Left hindlimb (tissue), 1 donor: ENCODE results near the gene DDIT4.
"Not testable (repeated sequence)": the region's sequence is repeated elsewhere in the genome, so short reads cannot be mapped to it uniquely, and the experiment has no call there.

Experiments
- DNase-seq: peaks from one replicate; pipeline ENCODE4 v3.0.0-alpha.2; 2018

Gene DDIT4

DNA sequence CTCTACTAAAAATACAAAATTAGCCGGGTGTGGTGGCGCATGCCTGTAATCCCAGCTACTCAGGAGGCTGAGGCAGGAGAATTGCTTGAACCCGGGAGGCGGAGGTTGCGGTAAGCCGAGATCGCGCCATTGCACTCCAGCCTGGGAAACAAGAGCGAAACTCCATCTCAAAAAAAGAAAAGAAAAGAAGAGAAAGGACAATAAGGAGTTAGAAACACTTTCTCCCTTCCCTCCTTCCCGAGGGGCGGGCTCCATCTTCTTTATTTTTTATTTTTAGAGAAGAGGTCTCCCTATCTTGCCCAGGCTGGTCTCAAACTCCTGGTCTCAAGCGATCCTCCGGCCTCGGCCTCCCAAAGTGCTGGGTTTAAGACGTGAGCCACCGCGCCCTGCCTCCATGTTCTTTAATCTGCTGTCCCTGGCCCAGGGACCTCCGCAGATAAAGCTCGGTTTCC, 23.1 kb downstream of the DDIT4 start:
- DNase-seq: not testable (repeated sequence)

DNA sequence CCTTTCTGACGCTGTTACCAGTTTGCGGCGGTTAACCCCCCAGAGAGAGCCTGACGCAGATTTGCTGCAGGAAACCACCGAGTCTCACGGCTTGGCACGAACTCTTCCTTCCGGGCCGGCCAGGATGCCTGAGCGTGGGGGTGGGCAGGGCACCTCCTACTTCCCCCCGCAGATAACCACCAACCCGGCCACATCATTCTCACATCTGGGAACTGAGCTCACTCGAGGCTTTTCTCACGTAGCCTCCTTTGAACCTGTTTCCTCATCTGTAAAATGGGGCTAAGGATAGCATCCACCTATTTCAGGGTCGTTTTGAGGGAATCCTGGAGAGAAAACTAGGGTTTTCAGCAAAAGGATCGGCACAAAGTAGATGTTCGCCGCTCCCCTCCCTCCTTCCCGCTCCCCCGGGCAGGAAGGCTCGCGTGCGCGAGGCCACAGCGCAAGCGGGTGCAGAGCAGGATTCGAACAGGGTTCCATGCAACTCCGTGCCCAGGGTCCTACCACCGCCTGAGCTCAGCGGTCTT, 23.6 kb downstream of the DDIT4 start:
- peak; percentile 78 for DNase-seq

DNA sequence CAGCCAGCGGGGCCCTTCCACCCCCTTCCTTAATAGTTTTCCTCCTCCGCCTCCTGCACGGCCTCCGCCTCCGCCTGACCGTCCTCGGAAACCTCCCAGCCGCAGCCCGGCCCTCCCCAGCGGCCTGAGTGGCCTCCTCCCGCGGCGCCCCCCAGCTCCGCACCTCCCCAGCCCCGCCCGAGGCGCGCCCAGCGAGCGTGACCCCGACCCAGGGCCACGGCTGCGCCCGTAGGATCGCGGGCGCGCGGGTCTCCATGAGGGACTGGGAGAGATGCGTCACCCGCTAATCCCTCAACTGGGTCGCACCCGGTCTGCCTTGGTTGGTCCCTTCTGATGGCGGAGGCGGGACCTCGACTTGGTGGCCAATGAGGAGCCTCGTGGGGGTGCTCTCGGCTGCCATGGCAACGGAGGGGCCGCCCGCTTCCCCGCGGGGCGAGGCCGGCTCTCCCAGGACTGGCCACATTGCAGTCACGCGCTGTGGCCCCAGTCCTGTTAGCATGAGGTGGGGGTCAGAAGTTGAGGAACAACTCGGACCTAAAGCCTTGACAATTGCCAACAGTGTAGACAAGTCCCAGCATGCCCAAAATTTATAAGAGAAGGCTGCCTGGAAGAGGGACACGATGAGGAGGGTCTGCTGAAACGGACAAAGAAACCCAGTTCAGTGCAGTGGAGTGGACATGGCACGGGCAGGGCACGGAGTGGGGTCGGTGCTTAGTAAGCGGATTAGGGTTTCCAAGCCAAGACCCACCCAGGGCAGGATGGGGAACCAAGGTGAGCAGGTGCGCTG, 24.3 kb downstream of the DDIT4 start:
- DNase-seq: peak; percentile 96

DNA sequence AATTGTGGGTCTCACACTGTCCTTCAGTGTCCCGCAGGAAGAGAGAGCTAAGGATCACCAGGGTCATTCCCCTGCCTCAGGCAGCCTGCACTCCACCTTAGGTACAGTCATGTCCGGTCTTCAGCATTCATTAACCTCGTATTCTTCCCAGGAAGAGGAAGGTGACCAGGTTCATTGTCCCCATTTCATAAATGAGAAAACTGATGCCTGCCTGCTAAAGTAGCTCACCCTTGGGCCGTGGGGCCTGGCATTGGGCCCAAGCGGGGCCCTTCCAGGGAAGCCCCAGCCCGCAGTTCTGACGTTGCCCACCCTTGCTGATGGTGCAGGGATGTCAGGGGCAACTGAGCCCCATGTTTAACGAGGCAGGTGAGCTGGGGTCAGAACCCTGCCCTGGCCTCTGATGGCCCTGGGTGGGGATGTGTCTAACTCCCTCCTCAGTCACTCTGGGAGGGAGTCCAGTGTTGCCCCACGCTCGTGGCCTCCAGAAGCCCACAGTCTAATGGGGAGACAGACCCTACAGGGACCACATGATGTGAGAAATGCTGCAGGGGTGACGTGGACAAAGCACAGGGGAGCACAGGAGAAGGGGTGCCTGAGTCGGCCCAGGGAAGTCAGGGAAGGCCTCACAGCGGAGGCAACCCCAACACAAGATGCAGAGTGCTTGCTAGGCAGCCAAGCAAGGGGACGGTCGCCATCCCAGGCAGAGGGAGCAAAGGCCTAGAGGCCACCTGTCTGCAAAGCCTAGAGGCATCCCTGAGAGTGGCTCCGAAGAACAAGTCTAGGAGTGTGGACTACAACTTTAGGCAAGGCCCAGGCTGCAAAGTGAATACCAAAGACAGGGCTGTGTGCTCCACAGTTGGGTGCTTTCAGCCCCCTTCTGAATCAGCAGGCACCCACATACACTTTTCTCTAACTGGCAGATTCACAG, 25.1 kb downstream of the DDIT4 start:
- no peak for DNase-seq

DNA sequence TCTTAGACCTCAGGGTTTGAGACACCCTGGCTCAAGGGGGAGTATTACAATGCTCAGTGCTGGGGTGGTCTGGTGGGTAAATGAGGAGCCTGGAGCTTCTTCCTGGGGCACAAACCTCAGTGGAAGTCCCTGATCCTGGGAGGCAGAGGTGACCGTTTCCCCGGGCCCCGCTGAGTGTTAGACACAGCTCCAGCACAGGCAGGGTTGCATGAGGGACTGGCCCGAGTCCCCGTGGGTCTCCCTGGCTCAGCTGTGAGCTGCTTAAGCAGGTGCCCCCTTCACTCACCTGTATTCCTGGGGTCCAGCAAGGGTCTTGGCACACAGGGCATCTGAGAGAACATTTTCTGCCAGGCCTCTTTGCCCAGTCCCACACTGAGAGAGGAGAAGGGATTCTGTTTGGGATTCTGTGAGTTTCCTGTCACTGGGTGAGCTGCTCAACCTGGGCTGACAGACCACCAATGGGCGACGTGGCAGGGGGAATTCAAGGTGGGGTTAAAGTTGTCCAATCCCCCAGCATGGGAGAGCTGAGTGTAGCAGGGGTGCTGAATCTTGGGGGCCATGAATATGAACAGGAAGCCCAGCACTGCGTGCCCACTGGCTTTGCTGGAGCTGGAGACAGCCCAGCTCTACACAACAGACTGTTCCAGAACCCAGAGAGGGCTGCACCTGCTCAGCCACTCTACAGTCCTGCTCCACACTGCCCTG, 29.9 kb downstream of the DDIT4 start:
- DNase-seq: no peak

- no peak for DNase-seq
Measured at GRCh38 chr10:72306215-72306760, 32.6 kb downstream of the DDIT4 start.

DNA sequence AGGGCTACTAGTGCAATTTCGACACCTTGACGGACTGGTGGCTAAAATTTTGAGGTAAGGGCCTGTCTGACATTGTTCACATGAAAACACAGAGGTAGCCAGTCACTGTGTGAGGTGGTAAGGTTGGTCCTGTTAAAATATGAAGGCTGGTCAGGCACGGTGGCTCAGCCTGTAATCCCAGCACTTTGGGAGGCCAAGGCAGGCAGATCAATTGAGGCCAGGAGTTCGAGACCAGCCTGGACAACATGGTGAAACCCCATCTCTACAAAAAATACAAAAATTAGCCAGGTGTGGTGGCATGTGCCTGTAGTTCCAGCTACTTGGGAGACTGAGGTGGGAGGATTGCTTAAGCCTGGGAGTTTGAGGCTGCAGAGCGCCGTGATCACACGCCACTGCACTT, 34.0 kb downstream of the DDIT4 start:
- DNase-seq: not testable (repeated sequence)

DNA sequence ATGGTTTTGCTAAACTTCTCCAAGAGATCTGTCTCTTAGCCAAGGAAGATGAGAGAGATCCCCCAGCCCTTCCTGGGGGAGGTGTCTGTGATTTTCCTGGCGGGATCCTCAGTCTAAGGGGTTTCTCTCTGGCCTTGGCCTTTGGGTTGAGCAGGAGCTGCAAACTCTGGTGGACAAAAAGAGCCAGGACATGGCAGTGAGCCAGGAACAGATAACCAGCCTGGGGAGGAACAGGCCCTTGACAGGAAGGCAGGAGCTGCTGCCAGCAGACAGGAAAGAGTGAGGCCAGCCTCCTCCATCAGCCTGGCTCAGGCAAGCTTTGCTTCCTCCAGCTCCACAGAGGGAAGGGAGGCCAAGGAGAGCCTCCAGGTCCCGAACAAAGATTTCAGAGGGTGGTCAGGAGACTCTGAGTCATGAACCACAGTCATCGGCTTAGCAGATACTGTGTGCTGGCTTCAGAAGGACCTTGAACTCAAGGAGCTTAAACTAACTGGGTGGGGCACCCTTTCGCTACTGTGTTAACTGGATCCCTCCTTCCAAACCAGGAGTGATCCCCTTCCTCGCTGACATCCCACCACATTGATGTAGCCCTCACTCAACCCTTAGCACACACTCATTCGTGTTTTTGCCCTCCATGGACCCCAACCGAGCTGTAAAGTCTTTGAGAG, 34.7 kb downstream of the DDIT4 start:
- peak; percentile 52 for DNase-seq

DNA sequence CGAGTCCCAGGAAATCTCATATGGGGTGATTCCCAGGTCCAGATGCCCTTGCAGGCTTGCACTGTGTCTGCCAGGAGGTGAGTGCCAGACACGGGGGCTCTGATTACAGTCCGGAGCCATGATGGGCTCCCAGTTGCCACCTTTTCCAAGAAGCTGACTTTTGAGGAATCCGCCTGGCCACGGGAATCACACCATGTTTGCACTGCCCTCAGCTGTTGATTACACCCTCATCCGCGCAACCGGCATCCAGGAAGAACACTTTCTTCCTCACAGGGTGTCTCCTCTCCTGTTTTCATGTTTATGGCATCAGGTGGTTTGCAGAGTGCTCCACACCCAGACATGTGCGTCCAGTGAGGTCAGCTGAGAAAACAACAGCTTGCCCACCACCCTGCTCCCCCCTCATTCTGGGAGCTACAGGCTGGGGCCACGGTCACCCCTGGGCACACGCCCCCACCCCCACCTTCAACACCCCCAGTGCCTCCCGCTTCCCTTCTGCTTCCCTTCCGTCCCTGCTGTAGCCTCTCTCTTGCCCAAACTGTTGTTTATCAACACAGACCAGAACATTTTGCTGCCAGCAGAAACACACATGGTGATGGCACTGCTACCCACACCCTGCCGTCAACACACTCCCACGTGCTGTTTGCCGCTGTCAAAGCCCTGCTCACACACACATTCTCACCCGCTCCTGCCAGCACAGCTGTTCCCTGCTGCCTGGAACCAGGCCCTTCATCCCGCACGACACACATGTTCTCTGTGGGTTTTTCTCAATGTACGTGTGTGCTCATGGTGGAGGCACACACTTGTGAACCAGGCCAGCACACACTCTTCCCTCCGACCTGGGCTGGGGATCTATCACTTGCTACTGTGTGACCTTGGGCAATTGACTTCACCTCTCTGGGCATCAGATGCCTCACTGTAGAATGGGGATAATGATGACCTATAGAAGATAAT, 35.8 kb downstream of the DDIT4 start:
- peak; percentile 82 for DNase-seq

DNA sequence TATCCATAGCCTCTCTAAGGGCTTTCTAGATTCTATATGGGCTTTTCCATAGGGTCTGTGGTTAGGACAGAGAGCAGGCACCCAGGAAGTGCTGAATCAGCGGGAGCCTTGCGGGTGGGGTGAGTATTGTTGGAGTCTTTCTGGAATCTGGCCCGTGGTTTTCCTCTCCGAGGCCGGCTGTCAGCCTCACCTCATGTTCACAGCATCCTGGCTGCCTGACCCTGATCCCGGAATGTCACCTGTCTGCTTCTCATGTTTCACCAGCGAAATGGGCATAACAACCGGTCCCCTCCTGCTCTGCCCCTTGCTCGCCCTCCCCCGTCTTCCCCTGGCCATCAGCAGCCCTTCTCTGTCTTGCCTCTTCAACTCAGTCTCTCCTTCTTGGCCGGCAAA, 36.5 kb downstream of the DDIT4 start:
- no peak for DNase-seq

DNA sequence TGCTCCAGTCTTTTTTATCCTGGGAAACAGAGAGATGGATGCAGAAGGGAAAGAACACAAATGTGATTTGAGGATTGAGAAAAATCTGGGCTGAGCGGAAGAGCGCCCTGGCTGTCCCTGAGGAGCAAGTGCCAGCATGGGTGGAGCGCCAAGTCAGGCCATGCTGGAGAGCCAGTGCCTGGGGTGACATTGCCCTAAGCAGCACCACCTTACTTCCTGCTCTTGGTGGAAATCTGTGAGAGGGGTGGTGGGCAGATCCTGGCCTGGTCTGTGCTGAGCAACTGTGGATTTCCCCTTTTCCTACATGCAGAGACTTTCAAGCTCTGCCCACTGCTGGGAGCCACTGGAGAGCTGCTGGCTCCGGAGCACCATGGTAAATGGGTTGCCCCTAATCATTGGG, 36.9 kb downstream of the DDIT4 start:
- no peak for DNase-seq

DNA sequence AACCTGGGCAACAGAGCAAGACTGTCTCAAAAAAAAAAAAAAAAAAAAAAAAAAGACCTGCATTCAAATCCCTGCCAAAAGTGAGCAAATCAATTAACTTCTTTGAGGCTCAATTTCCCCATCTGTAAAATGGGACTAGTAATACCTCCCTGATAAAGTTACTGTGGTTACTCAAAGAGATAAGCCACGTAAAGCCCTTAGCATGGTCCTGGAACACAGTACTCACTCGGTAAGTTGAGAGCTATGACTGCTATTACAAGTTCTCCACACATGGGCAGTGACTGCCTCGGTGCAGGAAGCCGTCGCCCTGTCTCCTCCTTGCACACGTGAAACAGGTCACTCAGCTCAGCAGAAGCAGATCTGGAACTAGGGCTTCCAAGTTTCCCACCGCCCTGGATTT, 37.9 kb downstream of the DDIT4 start:
- no peak for DNase-seq

DNA sequence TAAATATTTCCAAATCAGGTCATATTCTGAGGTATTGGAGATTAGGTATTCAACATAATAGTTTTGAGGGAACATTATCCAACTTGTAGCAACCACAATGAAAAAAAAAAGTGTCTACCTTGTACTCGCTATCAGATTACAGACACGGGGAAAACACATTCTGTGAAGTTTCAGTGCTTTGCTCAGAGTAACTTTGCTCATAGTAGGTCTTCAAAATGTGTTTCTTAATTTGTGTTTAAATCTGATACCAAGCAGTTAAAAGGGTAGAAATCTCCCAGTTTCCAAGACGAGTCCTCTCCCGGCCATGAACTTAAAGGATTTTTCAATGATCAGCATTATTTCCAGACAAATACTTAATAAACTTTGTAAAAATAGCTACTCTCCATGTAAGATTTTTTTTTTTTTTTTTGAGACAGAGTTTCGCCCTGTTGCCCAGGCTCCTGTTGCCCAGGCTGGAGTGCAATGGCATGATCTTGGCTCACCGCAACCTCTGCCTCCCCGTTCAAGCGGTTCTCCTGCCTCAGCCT, 39.2 kb downstream of the DDIT4 start:
- DNase-seq: no peak

DNA sequence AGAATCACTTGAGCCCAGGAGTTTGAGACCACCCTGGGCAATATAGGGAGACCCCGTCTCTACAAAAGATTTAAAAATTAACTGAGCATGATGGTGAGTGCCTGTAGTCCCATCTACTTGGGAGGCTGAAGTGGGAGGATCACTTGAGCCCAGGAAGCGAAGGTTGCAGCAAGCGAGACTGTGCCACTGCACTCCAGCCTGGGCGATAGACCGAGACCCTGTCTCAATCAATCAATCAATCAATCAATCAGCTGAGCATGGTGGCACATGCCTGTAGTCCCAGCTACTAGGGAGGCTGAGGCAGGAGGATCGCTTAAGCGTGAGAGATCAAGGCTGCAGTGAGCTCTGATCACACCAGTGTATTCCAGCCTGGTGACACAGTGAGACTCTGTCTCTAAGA, 40.5 kb downstream of the DDIT4 start:
- no peak for DNase-seq

DNA sequence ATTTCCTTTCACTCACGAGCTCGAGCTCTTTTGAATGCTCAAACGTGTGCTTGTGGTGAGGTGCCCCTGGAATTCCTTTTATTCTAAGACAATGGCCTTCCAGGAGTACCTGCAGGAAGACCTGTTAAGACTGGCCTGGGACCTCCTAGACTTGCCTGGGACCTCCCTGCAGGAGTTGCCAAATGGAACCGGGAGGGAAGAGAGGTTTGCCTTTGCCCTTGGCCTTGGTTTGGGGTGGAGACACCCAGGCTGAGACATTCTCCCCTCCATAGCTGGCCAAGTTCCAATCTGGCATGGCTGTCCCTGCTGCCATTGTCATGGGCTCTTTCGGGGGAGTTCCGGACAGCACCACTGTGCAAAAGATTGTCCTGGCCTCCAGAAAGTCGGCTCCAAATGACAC, 41.3 kb downstream of the DDIT4 start:
- DNase-seq: peak; percentile 39

- DNase-seq: peak; percentile 85
Measured at GRCh38 chr10:72315611-72316385, 42.1 kb downstream of the DDIT4 start.

DNA sequence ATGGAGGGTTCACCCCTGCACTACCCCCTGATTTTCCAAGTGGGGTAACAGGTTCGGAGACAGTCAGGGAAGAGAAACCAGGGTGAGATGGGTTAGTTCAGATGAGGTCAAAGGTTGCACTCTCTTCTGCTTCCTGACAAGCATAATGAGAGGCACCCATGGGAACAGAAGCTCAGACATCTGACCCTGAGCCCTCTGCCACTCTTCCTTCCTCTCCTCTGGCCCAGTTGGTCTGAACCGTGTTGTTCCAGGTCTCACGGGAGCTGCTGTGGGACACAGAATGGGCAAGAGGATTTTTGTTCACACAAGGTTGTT, 42.6 kb downstream of the DDIT4 start:
- no peak for DNase-seq

DNA sequence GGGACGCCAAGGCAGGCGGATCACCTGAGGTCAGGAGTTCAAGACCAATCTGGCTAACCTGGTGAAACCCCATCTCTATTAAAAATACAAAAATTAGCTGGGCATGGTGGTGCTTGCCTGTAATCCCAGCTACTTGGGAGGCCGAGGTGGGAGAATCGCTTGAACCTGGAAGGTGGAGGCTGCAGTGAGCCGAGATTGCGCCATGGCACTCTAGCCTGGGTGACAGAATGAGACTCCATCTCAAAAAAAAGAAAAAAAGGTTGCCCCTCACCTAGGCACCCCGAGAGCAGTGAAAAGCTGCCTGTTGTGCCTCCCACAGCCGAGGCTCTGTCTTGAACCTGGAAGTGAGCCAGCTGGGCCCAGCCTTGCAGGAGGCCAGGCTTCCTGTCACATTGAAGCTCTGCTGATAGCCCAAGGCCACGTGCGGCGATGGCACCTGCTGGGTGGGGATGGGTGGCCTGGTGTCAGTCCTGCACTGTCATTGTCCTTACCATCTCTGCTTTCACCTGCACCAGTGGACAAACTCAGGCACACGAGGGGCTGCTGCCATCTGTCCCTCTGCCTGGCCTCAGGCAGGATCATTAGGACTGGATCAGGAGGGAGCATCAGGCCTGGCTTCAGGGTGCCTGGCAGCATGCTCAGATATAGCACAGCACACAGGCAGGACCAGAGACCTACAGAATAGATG, 43.2 kb downstream of the DDIT4 start:
- no peak for DNase-seq
